SK-N-MC (cell line): ENCODE results near the gene KRT76.

Source experiments
- EZH2 ChIP-seq: fragments of 200-600 bp; sonication (generic); IDR thresholded peaks from one replicate; pipeline ENCODE4 v1.6.1; 2017; ENCODE audit warnings: antibody characterized with exemption
- POLR2AphosphoS5 ChIP-seq: IDR thresholded peaks from 2 replicates; pipeline ENCODE4 v1.6.1; 2012; ENCODE audit warnings: mild to moderate bottlenecking, low read depth, low read length, borderline replicate concordance

- no peak for TF ChIP-seq POLR2AphosphoS5
- TF ChIP-seq EZH2: no peak
Observed at GRCh38 chr12:52759218-52759617, 17.9 kb downstream of the KRT76 start.
